ENCODE results near the gene NRBF2. TPM values are rescaled to one million over a fixed set of nuclear protein-coding genes. Genes with fewer than 3 reads are reported as not detected.

The NRBF2 gene
- total and polyA plus RNA-seq, 4 experiments from 2014 or later = 17.8 to 31.8 (median 19.2) TPM

GRCh38 chr10:63120554-63120953 is 12.6 kb upstream of the NRBF2 start:
- ChIA-PET POLR2A (ENCODE audit: partially characterized antibody) (no interaction called here), CTCF (ENCODE audit: partially characterized antibody) (no interaction called here)

DNA sequence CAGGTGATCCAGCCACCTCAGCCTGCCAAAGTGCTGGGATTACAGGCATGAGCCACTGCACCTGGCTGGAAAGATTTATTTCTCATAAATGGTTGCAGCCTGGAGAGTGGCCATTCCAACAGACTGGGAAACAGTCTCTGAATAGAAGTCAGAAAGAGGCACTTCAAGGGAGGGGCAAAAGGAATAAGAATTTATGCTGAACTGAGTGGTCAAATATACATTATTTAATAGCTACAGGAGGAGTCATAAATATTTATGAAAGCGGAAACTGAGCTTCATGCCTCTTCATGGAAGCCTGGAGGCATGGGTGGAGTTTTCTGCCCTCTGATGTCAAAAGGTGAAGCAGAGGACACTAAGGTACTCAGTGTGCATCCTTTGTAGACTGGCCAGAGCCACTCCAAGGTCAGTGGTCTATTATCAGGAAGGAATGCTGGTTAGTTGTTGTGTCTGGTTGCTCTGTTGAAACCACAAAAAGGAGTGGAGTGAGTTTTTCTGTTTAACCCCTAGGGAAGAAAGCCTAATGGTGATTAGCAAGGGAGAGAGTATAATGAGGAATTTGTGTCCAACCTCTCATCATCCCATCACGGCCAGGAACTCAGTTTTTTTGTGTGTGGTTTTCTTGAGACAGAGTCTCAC is 9.3 kb upstream of the NRBF2 start:
- no peak overlapping the region for H3K27ac ChIP-seq (ENCODE audit: low read depth, low read length)
- no peak for DNase-seq
- H3K27me3 ChIP-seq (ENCODE audit: insufficient read depth, low read length) = no peaks in the 10 kb centered on the region
- Mint-ChIP-seq H3K4me1 (peaks cover 0 to 1% (median 0%) of the 10 kb centered on the region in 4 donors), H3K36me3 (no peaks in the 10 kb centered on the region), H3K9me3 (no peaks in the 10 kb centered on the region), H3K4me3 (no peak overlapping the region), H3K27me3 (peaks cover 2 to 6% of the 10 kb centered on the region in 2 donors), H3K27ac (no peak overlapping the region)
- ChIA-PET POLR2A (ENCODE audit: partially characterized antibody) (no interaction called here), CTCF (ENCODE audit: partially characterized antibody) (interaction anchor here (0.6 kb wide), 1 partner anchor 540 kb away, joined by 3 read pairs; no protein-coding TSS in a partner anchor)
- H3K4me3 ChIP-seq (ENCODE audit: low read length in 2 of 2) = no peak overlapping the region
- H3K36me3 ChIP-seq (ENCODE audit: insufficient read depth, low read length) = no peaks in the 10 kb centered on the region
- H3K9me3 ChIP-seq (ENCODE audit: control insufficient read depth in 1 of 2, low read length in 2 of 2) = no peaks in the 10 kb centered on the region
- no peaks in the 10 kb centered on the region for H3K4me1 ChIP-seq (ENCODE audit: insufficient read depth, low read length)
- intact Hi-C loops (cut with micrococcal nuclease) = no loop called here

More at GRCh38 chr10:63120554-63120953, 12.6 kb upstream of the NRBF2 start:
- no peak overlapping the region for H3K27ac ChIP-seq (ENCODE audit: low read depth, low read length)
- H3K27me3 ChIP-seq (ENCODE audit: insufficient read depth, low read length) = no peaks in the 10 kb centered on the region
- Mint-ChIP-seq H3K36me3 (no peaks in the 10 kb centered on the region), H3K27ac (no peak overlapping the region), H3K9me3 (no peaks in the 10 kb centered on the region), H3K4me1 (no peaks in the 10 kb centered on the region), H3K27me3 (peaks cover 1 to 6% of the 10 kb centered on the region in 2 donors), H3K4me3 (no peak overlapping the region)
- no peak for DNase-seq
- no peaks in the 10 kb centered on the region for H3K9me3 ChIP-seq (ENCODE audit: control insufficient read depth in 1 of 2, low read length in 2 of 2)
- no peaks in the 10 kb centered on the region for H3K4me1 ChIP-seq (ENCODE audit: insufficient read depth, low read length)
- no peaks in the 10 kb centered on the region for H3K36me3 ChIP-seq (ENCODE audit: insufficient read depth, low read length)
- intact Hi-C loops (cut with micrococcal nuclease) = no loop called here
- no peak overlapping the region for H3K4me3 ChIP-seq (ENCODE audit: low read length in 2 of 2)

- Mint-ChIP-seq H3K9me3 (peaks cover 0 to 3% (median 0%) of the 10 kb centered on the region in 8 donors), H3K27me3 (peaks cover 2 to 10% of the 10 kb centered on the region in 2 donors), H3K4me1 (peaks cover 0 to 1% (median 0%) of the 10 kb centered on the region in 4 donors), H3K27ac (no peak overlapping the region), H3K4me3 (no peak overlapping the region), H3K36me3 (no peaks in the 10 kb centered on the region)
- H3K4me3 ChIP-seq (ENCODE audit: low read length in 2 of 2) = no peak overlapping the region
- H3K27ac ChIP-seq (ENCODE audit: low read depth, low read length) = no peak overlapping the region
- CTCF ChIA-PET (ENCODE audit: partially characterized antibody) = no interaction called here
- no peaks in the 10 kb centered on the region for H3K4me1 ChIP-seq (ENCODE audit: insufficient read depth, low read length)
- no peaks in the 10 kb centered on the region for H3K9me3 ChIP-seq (ENCODE audit: control insufficient read depth in 1 of 2, low read length in 2 of 2)
- POLR2A ChIA-PET (ENCODE audit: partially characterized antibody) = no interaction called here
- H3K27me3 ChIP-seq (ENCODE audit: insufficient read depth, low read length) = no peaks in the 10 kb centered on the region
- no peaks in the 10 kb centered on the region for H3K36me3 ChIP-seq (ENCODE audit: insufficient read depth, low read length)
- DNase-seq = no peak
- intact Hi-C loops (cut with micrococcal nuclease) = no loop called here
These were observed 7.7 kb upstream of the NRBF2 start for GRCh38 chr10:63125459-63125858.

- H3K27ac ChIP-seq (ENCODE audit: low read depth, low read length) = no peak overlapping the region
- no peaks in the 10 kb centered on the region for H3K9me3 ChIP-seq (ENCODE audit: control insufficient read depth in 1 of 2, low read length in 2 of 2)
- peaks cover 2 to 11% of the 10 kb centered on the region in 2 donors for H3K27me3 Mint-ChIP-seq
- peaks cover 3 to 10% (median 7%) of the 10 kb centered on the region in 4 donors for H3K4me1 Mint-ChIP-seq
- no peaks in the 10 kb centered on the region for H3K36me3 ChIP-seq (ENCODE audit: insufficient read depth, low read length)
- no peaks in the 10 kb centered on the region for H3K27me3 ChIP-seq (ENCODE audit: insufficient read depth, low read length)
- H3K27ac Mint-ChIP-seq = no peak overlapping the region
- CTCF ChIA-PET (ENCODE audit: partially characterized antibody) = interaction anchor here (0.7 to 1.0 kb wide), 2 partner anchors 44 to 1233 kb away, joined by 3 read pairs; no protein-coding TSS in a partner anchor
- peaks cover 5% of the 10 kb centered on the region for H3K4me1 ChIP-seq (ENCODE audit: insufficient read depth, low read length)
- intact Hi-C loops (cut with micrococcal nuclease) = no loop called here
- H3K4me3 ChIP-seq (ENCODE audit: low read length in 2 of 2) = no peak overlapping the region
- no peak overlapping the region for H3K4me3 Mint-ChIP-seq
- DNase-seq = no peak
- H3K36me3 Mint-ChIP-seq = peaks cover 0 to 2% of the 10 kb centered on the region in 2 donors
- POLR2A ChIA-PET (ENCODE audit: partially characterized antibody) = no interaction called here
- H3K9me3 Mint-ChIP-seq = peaks cover 0 to 16% (median under 1%) of the 10 kb centered on the region in 8 donors
These were observed 4.7 kb upstream of the NRBF2 start for GRCh38 chr10:63128443-63128842.

DNA sequence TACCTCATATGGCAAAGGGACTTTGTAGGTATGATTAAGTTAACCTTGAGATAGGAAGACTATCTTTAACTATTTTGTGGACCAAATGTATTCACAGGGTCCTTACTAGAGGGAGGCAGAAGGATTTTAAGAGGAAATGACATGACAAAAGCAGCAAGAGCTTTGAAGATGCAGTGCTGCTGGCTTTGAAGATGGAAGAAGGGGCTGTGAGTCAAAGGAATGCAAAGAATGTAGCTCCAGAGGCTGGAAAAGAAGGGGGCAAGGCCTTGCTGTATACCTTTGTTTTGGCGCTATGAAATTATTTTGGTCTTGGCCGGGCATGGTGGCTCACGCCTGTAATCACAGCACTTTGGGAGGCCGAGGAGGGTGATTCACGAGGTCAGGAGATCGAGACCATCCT is 3.2 kb upstream of the NRBF2 start:
- Histone ChIP-seq H3K36me3 (ENCODE audit: insufficient read depth, low read length) (no peaks in the 10 kb centered on the region), H3K27me3 (ENCODE audit: insufficient read depth, low read length) (no peaks in the 10 kb centered on the region), H3K4me1 (ENCODE audit: insufficient read depth, low read length) (peaks cover 17% of the 10 kb centered on the region), H3K4me3 (ENCODE audit: low read length in 2 of 2) (no peak overlapping the region), H3K9me3 (ENCODE audit: control insufficient read depth in 1 of 2, low read length in 2 of 2) (no peaks in the 10 kb centered on the region), H3K27ac (ENCODE audit: low read depth, low read length) (no peak overlapping the region)
- POLR2A ChIA-PET (ENCODE audit: partially characterized antibody) = no interaction called here
- no peak for DNase-seq
- H3K36me3 Mint-ChIP-seq = peaks cover 0 to 8% of the 10 kb centered on the region in 2 donors
- H3K4me1 Mint-ChIP-seq = peaks cover 8 to 22% (median 15%) of the 10 kb centered on the region in 4 donors
- H3K27ac Mint-ChIP-seq = no peak overlapping the region
- intact Hi-C loops (cut with micrococcal nuclease) = loop anchor here (5.0 kb wide), 1 partner anchor 1228 kb away; the partner anchor contains the start of gene ARID5B
- CTCF ChIA-PET (ENCODE audit: partially characterized antibody) = interaction anchor here (0.7 kb wide), 1 partner anchor 688 kb away, joined by 3 read pairs; no protein-coding TSS in a partner anchor
- peaks cover 2 to 11% of the 10 kb centered on the region in 2 donors for H3K27me3 Mint-ChIP-seq
- peaks cover 0 to 16% (median under 1%) of the 10 kb centered on the region in 8 donors for H3K9me3 Mint-ChIP-seq
- no peak overlapping the region for H3K4me3 Mint-ChIP-seq

DNA sequence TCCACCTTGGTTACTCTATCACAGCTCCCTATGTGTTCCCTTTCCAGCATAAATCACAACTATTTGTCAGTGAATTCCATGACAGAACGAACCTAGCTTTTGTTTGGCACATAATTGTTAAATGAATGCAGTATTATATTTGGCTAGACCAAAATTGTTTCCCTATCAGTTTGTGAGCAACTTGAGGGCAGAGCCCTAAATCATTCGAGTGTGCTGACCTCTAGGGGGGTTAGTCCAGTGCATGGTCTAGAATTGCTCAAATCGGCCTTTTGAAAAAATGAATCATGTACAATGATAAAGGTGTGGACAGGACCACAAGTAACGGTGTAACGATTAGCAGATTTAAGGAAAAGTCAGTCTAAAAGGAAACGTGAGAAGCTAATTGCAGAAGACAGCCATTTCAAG is 475 bp upstream of the NRBF2 start:
- Histone ChIP-seq H3K4me3 (ENCODE audit: low read length in 2 of 2) (peak overlapping the region in 1 of 2 donors; percentile 81), H3K27me3 (ENCODE audit: insufficient read depth, low read length) (no peaks in the 10 kb centered on the region), H3K36me3 (ENCODE audit: insufficient read depth, low read length) (no peaks in the 10 kb centered on the region), H3K27ac (ENCODE audit: low read depth, low read length) (peak overlapping the region; percentile 96), H3K9me3 (ENCODE audit: control insufficient read depth in 1 of 2, low read length in 2 of 2) (no peaks in the 10 kb centered on the region), H3K4me1 (ENCODE audit: insufficient read depth, low read length) (peaks cover 42% of the 10 kb centered on the region)
- peak overlapping the region; percentile 92 to 95 (median 92) for H3K4me3 Mint-ChIP-seq
- POLR2A ChIA-PET (ENCODE audit: partially characterized antibody) = interaction anchor here (1.2 to 2.6 kb wide), 11 partner anchors 13 to 1231 kb away, joined by 3 to 17 read pairs (median 7); partner anchors contain the start of genes ADO, ARID5B, EGR2 and REEP3
- peaks cover 0 to 16% (median under 1%) of the 10 kb centered on the region in 8 donors for H3K9me3 Mint-ChIP-seq
- peak overlapping the region; percentile 92 to 98 (median 97) for H3K27ac Mint-ChIP-seq
- H3K4me1 Mint-ChIP-seq = peaks cover 21 to 42% (median 31%) of the 10 kb centered on the region in 4 donors
- H3K27me3 Mint-ChIP-seq = peaks cover 0 to 7% of the 10 kb centered on the region in 2 donors
- DNase-seq = no peak
- intact Hi-C loops (cut with micrococcal nuclease) = loop anchor here (1.0 to 5.0 kb wide), 8 partner anchors 26 to 1230 kb away; partner anchors contain the start of genes ADO, ARID5B and EGR2
- CTCF ChIA-PET (ENCODE audit: partially characterized antibody) = interaction anchor here (1.0 to 3.0 kb wide), 9 partner anchors 12 to 587 kb away, joined by 3 to 22 read pairs (median 5); no protein-coding TSS in a partner anchor
- H3K36me3 Mint-ChIP-seq = peaks cover under 1 to 11% of the 10 kb centered on the region in 2 donors
